ENCODE results near the gene AGAP1.

Gene AGAP1

GRCh38 chr2:235776531-235776930 lies 282.7 kb downstream of the AGAP1 start:
- TF ChIP-seq POLR2AphosphoS5 (IDR thresholded peaks at IDR 0.05; ENCODE audit: low read depth, low read length) (no peak), TAF1 (IDR thresholded peaks at IDR 0.05; ENCODE audit: borderline replicate concordance, low read depth, low read length) (no peak), POLR2A (IDR thresholded peaks at IDR 0.05; ENCODE audit: low read depth, low read length) (no peak)
- no peak for FAIRE-seq

GRCh38 chr2:235779444-235779896 lies 285.6 kb downstream of the AGAP1 start:
- FAIRE-seq (peak; percentile 78), DNase-seq (ENCODE audit: insufficient read length) (peak; percentile 43)
- TF ChIP-seq POLR2A (IDR thresholded peaks at IDR 0.05; ENCODE audit: low read depth, low read length) (no peak), TAF1 (IDR thresholded peaks at IDR 0.05; ENCODE audit: borderline replicate concordance, low read depth, low read length) (no peak), POLR2AphosphoS5 (IDR thresholded peaks at IDR 0.05; ENCODE audit: low read depth, low read length) (no peak)

More at GRCh38 chr2:235776531-235776930, 282.7 kb downstream of the AGAP1 start:
- no peak for DNase-seq (ENCODE audit: insufficient read length)

DNA sequence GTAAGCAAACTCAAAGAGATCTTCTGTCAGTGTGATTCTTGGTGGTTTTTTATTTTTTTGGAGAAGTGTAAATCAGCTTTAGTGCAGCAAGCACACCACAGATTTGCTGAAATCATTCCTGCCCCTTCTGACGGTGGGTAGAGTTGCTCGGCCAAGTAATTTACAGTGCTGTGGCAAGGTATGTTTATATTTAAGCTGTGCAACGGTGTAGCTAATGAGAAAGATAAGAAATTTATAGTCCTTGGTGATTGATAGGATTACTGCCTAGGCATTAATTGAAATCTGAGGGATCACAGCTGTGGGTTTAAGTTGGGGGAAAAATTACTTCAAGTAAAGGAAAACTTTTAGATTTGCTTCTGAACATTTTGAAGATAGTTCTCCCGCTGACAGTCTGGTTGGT lies 286.6 kb downstream of the AGAP1 start:
- TF ChIP-seq POLR2AphosphoS5 (IDR thresholded peaks at IDR 0.05; ENCODE audit: low read depth, low read length) (no peak), TAF1 (IDR thresholded peaks at IDR 0.05; ENCODE audit: borderline replicate concordance, low read depth, low read length) (no peak), POLR2A (IDR thresholded peaks at IDR 0.05; ENCODE audit: low read depth, low read length) (no peak)
- no peak for FAIRE-seq
- DNase-seq (ENCODE audit: insufficient read length) = no peak

- TF ChIP-seq POLR2AphosphoS5 (IDR thresholded peaks at IDR 0.05; ENCODE audit: low read depth, low read length) (no peak), POLR2A (IDR thresholded peaks at IDR 0.05; ENCODE audit: low read depth, low read length) (no peak), TAF1 (IDR thresholded peaks at IDR 0.05; ENCODE audit: borderline replicate concordance, low read depth, low read length) (no peak)
- FAIRE-seq = no peak
- DNase-seq (ENCODE audit: insufficient read length) = no peak
Observed at GRCh38 chr2:235781775-235782174, 287.9 kb downstream of the AGAP1 start.

DNA sequence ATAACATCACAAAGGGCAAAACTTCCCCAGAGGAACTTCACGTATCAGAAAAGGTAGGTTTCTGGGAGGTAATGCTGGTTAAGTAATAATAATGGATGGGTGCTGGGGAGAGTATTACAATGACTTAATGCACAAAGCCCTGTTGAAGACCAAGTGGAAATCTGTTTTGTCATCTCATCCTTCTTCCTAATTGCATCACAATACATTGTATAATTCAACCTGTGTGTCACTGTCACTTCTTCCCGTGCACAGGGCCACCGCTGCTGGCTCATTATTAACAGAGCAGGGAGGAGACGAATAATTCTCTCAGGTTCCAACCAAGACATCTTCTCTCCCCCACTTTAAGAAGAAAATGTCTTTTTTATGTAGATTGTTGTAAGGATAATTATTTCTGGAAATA lies 290.9 kb downstream of the AGAP1 start:
- FAIRE-seq (no peak), DNase-seq (ENCODE audit: insufficient read length) (no peak)
- no peak for TF ChIP-seq POLR2AphosphoS5 (IDR thresholded peaks at IDR 0.05; ENCODE audit: low read depth, low read length)

GRCh38 chr2:235789552-235789951 lies 295.7 kb downstream of the AGAP1 start:
- no peak for FAIRE-seq
- TF ChIP-seq TAF1 (IDR thresholded peaks at IDR 0.05; ENCODE audit: borderline replicate concordance, low read depth, low read length) (no peak), POLR2A (IDR thresholded peaks at IDR 0.05; ENCODE audit: low read depth, low read length) (no peak), POLR2AphosphoS5 (IDR thresholded peaks at IDR 0.05; ENCODE audit: low read depth, low read length) (no peak)
- DNase-seq (ENCODE audit: insufficient read length) = no peak

DNA sequence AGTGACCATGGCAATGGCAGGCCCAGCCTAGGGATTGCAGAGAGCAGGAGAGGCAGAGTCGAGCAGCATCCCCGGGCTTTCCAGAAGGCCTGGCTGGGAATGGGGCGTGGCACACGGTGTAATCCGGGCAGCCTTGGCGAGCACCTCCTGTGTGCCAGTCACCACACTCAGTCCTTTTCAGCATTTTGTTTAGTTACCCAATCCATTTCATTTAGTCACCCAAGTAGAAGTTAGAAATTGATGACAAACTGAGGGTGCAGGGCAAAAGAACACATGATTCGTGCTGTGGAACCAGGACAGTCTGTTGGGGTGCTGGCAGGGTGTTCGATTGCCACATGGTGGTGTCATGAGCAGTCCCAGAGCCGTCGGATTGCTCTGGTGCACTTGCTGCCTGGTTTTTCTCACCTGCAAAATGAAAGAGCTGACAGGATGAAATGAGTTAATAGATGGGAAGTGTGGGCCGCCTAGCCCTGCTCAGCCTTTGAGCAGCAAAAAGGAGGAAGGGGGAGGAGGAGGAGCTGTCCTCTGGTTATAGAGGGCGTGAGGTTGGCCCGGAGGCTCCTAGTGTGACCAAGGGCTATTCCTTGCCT lies 299.4 kb downstream of the AGAP1 start:
- FAIRE-seq = no peak
- TF ChIP-seq TAF1 (IDR thresholded peaks at IDR 0.05; ENCODE audit: borderline replicate concordance, low read depth, low read length) (no peak), POLR2A (IDR thresholded peaks at IDR 0.05; ENCODE audit: low read depth, low read length) (no peak)
- no peak for DNase-seq (ENCODE audit: insufficient read length)

- DNase-seq (ENCODE audit: insufficient read length) = no peak
- FAIRE-seq = no peak
- TF ChIP-seq POLR2AphosphoS5 (IDR thresholded peaks at IDR 0.05; ENCODE audit: low read depth, low read length) (no peak), TAF1 (IDR thresholded peaks at IDR 0.05; ENCODE audit: borderline replicate concordance, low read depth, low read length) (no peak), POLR2A (IDR thresholded peaks at IDR 0.05; ENCODE audit: low read depth, low read length) (no peak)
Observed at GRCh38 chr2:235799281-235799680, 305.4 kb downstream of the AGAP1 start.

DNA sequence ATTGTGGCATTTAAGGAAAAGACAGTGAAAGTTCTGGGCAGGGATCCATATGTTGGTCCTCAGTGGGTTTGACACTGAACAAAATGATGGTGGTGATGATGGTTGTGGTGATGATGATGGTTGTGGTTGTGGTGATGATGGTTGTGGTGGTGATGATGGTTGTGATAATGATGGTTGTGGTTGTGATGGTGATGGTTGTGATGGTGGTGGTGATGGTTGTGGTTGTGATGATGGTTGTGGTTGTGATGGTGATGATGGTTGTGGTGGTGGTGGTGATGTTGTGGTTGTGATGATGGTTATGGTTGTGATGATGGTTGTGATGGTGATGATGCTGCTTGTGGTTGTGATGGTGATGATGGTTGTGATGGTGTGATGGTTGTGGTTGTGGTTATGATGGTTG lies 308.7 kb downstream of the AGAP1 start:
- no peak for DNase-seq (ENCODE audit: insufficient read length)
- no peak for FAIRE-seq
- TF ChIP-seq POLR2AphosphoS5 (IDR thresholded peaks at IDR 0.05; ENCODE audit: low read depth, low read length) = no peak
- TF ChIP-seq POLR2A (IDR thresholded peaks at IDR 0.05; ENCODE audit: low read depth, low read length) = no peak
- TF ChIP-seq TAF1 (IDR thresholded peaks at IDR 0.05; ENCODE audit: borderline replicate concordance, low read depth, low read length) = no peak

DNA sequence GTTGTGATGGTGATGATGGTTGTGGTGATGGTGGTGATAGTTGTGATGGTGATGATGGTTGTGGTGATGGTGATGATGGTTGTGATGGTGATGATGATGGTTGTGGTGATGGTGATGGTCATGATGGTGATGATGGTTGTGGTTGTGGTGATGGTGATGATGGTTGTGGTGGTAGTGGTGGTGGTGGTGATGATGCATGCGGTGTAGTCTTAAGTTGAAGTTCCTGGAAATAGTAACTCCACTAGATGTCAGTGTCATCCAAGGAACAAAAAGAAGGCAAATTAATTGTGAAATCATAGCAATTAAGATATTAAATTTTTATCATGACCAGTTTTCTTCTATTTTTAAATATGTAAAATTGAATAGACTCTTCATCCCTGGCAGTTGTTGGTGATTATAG lies 309.2 kb downstream of the AGAP1 start:
- no peak for TF ChIP-seq TAF1 (IDR thresholded peaks at IDR 0.05; ENCODE audit: borderline replicate concordance, low read depth, low read length)
- TF ChIP-seq POLR2A (IDR thresholded peaks at IDR 0.05; ENCODE audit: low read depth, low read length) = no peak
- TF ChIP-seq POLR2AphosphoS5 (IDR thresholded peaks at IDR 0.05; ENCODE audit: low read depth, low read length) = no peak
- DNase-seq (ENCODE audit: insufficient read length) (no peak), FAIRE-seq (no peak)

DNA sequence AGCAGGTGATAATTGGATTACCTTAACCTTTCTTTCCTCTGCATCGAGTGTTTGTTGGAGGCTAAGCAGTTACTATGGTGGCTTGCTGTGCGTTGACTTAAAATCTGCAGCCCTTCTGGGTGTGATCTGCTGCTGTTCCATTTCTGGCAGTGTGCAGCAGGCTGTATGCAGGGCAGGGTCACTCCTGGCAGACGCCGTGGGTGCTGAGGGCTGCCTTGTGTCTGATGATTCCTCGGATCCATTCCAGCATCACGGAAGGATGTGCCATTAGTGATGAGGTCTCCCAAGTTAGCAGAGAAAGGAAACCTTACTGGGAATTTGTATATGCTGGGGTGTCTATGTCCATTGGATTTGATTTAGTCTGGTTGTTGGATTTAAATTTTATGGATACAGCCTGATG lies 310.8 kb downstream of the AGAP1 start:
- no peak for FAIRE-seq
- TF ChIP-seq POLR2AphosphoS5 (IDR thresholded peaks at IDR 0.05; ENCODE audit: low read depth, low read length) (no peak), TAF1 (IDR thresholded peaks at IDR 0.05; ENCODE audit: borderline replicate concordance, low read depth, low read length) (no peak), POLR2A (IDR thresholded peaks at IDR 0.05; ENCODE audit: low read depth, low read length) (no peak)
- DNase-seq (ENCODE audit: insufficient read length) = no peak

DNA sequence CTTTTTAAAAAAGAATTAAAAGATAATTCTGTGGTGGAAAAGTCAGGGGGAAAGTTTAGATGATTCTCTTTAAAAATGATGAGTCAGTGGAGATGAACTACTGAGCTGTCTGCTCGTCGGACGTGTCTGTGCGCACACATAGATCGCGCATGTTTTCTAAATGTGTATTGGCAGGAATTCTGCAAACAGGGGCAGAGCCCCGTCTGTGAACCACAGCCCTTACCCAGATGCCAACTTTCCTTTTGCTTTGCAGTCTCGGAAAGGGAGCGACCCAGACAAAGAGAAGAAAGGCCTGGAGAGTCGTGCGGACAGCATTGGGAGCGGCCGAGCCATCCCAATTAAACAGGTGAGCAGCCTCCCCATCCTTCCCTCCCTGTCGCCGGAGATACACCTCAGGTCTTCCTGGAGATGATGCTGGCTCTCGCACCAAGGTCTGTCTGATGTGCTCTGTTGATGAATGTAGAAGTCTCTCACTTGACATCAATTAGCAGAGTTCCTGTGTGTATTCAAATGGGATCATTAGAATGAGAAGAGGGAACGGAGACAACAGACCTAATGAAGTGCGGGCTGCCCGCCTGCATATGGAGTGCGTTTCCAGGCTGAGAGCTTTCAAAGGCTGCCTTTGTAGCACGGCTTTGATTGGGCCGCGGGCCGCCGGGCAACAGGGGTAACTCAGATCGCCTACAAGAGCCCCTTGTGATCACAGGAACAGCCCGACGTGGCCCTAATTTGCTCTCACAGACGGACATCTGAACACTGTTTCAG lies 313.3 kb downstream of the AGAP1 start:
- DNase-seq (ENCODE audit: insufficient read length) = no peak
- TF ChIP-seq POLR2AphosphoS5 (IDR thresholded peaks at IDR 0.05; ENCODE audit: low read depth, low read length) (no peak), POLR2A (IDR thresholded peaks at IDR 0.05; ENCODE audit: low read depth, low read length) (no peak), TAF1 (IDR thresholded peaks at IDR 0.05; ENCODE audit: borderline replicate concordance, low read depth, low read length) (no peak)
- no peak for FAIRE-seq

Data from GM12892 (cell line).